Measurements from ENCODE around the gene OR10Z1.

GRCh38 chr1:158613764-158614163, 8.7 kb downstream of the OR10Z1 start:
- no peak for TF ChIP-seq EZH2 (IDR thresholded peaks at IDR 0.05)
- no peak for TF ChIP-seq POLR2AphosphoS5 (IDR thresholded peaks at IDR 0.05; ENCODE audit: borderline replicate concordance, low read depth, low read length)
